Measurements from ENCODE around the gene PLA2G4C. TPM values are rescaled to one million over a fixed set of nuclear protein-coding genes. Genes with fewer than 3 reads are reported as not detected.

PLA2G4C gene
- total and polyA plus RNA-seq, 2 experiments from 2014 or later, result 2.9 to 3.4 TPM

DNA sequence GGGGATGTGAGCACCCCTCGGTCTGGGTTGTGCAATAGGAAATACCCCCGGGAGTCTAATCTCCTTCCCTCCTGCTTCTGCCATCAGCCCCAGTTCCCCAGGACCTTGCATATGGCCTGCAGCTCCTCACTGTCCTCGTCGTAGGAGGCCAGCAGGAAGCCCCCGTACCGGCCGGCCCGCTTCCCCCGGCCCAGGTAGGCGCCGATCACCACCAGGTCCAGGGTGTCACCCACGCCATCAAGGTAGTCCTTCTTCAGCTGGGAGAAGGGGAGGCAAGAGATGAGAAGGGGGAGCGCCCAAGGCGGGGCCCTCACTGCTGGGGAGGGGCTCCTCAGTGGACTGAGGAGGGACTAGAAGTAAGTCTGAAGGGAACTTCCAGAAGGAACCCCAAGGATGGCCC, 10.4 kb upstream of the PLA2G4C start:
- peaks cover 9% of the 10 kb centered on the region for H3K27me3 Mint-ChIP-seq (ENCODE audit: insufficient read depth, low read depth, poor library complexity)
- Histone ChIP-seq H3K9me2 (ENCODE audit: insufficient read depth) (no peaks in the 10 kb centered on the region), H3K27me3 (ENCODE audit: insufficient read depth) (no peaks in the 10 kb centered on the region), H3K4me3 (no peak overlapping the region), H3K79me2 (replicated peaks; ENCODE audit: insufficient read depth) (no peaks in the 10 kb centered on the region), H3K4me1 (ENCODE audit: insufficient read depth) (no peaks in the 10 kb centered on the region), H2AFZ (no peak overlapping the region), H3F3A (replicated peaks; ENCODE audit: low read depth) (no peaks in the 10 kb centered on the region), H3K27ac (ENCODE audit: low read depth) (no peak overlapping the region), H3K36me3 (ENCODE audit: insufficient read depth) (no peaks in the 10 kb centered on the region), H4K20me1 (replicated peaks; ENCODE audit: insufficient read depth) (no peaks in the 10 kb centered on the region; the same call in 1 of the 2 replicates), H3K4me2 (no peak overlapping the region)
- TF ChIP-seq ZNF331 (CRISPR knock-in tag; IDR thresholded peaks at IDR 0.05; ENCODE audit: low read depth) (no peak), EZH2phosphoT487 (IDR thresholded peaks at IDR 0.05; ENCODE audit: unreplicated experiment) (no peak), POLR2AphosphoS5 (IDR thresholded peaks at IDR 0.05; ENCODE audit: low read depth) (no peak), CREB1 (CRISPR knock-in tag; IDR thresholded peaks at IDR 0.05; ENCODE audit: low read depth) (no peak), JUNB (IDR thresholded peaks at IDR 0.05; ENCODE audit: unreplicated experiment) (no peak), ZNF114 (CRISPR knock-in tag; IDR thresholded peaks at IDR 0.05) (no peak), EZH2 (IDR thresholded peaks at IDR 0.05; ENCODE audit: low read depth, unreplicated experiment) (no peak)
- TF ChIP-seq, protein P1, sequence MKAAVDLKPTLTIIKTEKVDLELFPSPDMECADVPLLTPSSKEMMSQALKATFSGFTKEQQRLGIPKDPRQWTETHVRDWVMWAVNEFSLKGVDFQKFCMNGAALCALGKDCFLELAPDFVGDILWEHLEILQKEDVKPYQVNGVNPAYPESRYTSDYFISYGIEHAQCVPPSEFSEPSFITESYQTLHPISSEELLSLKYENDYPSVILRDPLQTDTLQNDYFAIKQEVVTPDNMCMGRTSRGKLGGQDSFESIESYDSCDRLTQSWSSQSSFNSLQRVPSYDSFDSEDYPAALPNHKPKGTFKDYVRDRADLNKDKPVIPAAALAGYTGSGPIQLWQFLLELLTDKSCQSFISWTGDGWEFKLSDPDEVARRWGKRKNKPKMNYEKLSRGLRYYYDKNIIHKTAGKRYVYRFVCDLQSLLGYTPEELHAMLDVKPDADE (IDR thresholded peaks at IDR 0.05), result no peak
- TF ChIP-seq, protein P2, sequence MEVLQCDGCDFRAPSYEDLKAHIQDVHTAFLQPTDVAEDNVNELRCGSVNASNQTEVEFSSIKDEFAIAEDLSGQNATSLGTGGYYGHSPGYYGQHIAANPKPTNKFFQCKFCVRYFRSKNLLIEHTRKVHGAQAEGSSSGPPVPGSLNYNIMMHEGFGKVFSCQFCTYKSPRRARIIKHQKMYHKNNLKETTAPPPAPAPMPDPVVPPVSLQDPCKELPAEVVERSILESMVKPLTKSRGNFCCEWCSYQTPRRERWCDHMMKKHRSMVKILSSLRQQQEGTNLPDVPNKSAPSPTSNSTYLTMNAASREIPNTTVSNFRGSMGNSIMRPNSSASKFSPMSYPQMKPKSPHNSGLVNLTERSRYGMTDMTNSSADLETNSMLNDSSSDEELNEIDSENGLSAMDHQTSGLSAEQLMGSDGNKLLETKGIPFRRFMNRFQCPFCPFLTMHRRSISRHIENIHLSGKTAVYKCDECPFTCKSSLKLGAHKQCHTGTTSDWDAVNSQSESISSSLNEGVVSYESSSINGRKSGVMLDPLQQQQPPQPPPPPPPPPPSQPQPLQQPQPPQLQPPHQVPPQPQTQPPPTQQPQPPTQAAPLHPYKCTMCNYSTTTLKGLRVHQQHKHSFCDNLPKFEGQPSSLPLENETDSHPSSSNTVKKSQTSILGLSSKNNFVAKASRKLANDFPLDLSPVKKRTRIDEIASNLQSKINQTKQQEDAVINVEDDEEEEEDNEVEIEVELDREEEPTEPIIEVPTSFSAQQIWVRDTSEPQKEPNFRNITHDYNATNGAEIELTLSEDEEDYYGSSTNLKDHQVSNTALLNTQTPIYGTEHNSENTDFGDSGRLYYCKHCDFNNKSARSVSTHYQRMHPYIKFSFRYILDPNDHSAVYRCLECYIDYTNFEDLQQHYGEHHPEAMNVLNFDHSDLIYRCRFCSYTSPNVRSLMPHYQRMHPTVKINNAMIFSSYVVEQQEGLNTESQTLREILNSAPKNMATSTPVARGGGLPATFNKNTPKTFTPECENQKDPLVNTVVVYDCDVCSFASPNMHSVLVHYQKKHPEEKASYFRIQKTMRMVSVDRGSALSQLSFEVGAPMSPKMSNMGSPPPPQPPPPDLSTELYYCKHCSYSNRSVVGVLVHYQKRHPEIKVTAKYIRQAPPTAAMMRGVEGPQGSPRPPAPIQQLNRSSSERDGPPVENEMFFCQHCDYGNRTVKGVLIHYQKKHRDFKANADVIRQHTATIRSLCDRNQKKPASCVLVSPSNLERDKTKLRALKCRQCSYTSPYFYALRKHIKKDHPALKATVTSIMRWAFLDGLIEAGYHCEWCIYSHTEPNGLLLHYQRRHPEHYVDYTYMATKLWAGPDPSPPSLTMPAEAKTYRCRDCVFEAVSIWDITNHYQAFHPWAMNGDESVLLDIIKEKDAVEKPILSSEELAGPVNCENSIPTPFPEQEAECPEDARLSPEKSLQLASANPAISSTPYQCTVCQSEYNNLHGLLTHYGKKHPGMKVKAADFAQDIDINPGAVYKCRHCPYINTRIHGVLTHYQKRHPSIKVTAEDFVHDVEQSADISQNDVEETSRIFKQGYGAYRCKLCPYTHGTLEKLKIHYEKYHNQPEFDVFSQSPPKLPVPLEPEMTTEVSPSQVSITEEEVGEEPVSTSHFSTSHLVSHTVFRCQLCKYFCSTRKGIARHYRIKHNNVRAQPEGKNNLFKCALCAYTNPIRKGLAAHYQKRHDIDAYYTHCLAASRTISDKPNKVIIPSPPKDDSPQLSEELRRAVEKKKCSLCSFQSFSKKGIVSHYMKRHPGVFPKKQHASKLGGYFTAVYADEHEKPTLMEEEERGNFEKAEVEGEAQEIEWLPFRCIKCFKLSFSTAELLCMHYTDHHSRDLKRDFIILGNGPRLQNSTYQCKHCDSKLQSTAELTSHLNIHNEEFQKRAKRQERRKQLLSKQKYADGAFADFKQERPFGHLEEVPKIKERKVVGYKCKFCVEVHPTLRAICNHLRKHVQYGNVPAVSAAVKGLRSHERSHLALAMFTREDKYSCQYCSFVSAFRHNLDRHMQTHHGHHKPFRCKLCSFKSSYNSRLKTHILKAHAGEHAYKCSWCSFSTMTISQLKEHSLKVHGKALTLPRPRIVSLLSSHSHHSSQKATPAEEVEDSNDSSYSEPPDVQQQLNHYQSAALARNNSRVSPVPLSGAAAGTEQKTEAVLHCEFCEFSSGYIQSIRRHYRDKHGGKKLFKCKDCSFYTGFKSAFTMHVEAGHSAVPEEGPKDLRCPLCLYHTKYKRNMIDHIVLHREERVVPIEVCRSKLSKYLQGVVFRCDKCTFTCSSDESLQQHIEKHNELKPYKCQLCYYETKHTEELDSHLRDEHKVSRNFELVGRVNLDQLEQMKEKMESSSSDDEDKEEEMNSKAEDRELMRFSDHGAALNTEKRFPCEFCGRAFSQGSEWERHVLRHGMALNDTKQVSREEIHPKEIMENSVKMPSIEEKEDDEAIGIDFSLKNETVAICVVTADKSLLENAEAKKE (CRISPR knock-in tag; IDR thresholded peaks at IDR 0.05), result no peak
- TF ChIP-seq, protein P3, sequence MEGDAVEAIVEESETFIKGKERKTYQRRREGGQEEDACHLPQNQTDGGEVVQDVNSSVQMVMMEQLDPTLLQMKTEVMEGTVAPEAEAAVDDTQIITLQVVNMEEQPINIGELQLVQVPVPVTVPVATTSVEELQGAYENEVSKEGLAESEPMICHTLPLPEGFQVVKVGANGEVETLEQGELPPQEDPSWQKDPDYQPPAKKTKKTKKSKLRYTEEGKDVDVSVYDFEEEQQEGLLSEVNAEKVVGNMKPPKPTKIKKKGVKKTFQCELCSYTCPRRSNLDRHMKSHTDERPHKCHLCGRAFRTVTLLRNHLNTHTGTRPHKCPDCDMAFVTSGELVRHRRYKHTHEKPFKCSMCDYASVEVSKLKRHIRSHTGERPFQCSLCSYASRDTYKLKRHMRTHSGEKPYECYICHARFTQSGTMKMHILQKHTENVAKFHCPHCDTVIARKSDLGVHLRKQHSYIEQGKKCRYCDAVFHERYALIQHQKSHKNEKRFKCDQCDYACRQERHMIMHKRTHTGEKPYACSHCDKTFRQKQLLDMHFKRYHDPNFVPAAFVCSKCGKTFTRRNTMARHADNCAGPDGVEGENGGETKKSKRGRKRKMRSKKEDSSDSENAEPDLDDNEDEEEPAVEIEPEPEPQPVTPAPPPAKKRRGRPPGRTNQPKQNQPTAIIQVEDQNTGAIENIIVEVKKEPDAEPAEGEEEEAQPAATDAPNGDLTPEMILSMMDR (conservative IDR thresholded peaks at IDR 0.05; ENCODE audit: low read depth in 2 of 2), result no peak
- no peak for DNase-seq (ENCODE audit: low spot score)
- H3K4me3 Mint-ChIP-seq, result no peak overlapping the region
- H3K4me1 Mint-ChIP-seq, result no peaks in the 10 kb centered on the region; the same call in 2 of the 3 replicates
- no peak for ATAC-seq
- no peak overlapping the region for H3K27ac Mint-ChIP-seq
- no peaks in the 10 kb centered on the region for H3K9me3 Mint-ChIP-seq
- H3K36me3 Mint-ChIP-seq (ENCODE audit: low read depth), result peaks cover 81% of the 10 kb centered on the region

All from GM23338 (cell line).